HG03175 (cell line): ENCODE results near the gene ACOT7.
A peak's percentile ranks its signal among the peaks of the same experiment; 100 is the strongest.

ENCODE experiments used
- ATAC-seq: cut with Tn5 transposase; IDR thresholded peaks from one replicate; pipeline ENCODE4 v1.9.1; 2021; ENCODE audit warnings: mild to moderate bottlenecking, moderate library complexity; ENCODE audit not compliant: unreplicated experiment

Gene ACOT7

GRCh38 chr1:6273380-6273891 lies 120.1 kb downstream of the ACOT7 start:
- ATAC-seq = no peak

- no peak for ATAC-seq
Measured at GRCh38 chr1:6272868-6273267, 120.7 kb downstream of the ACOT7 start.

- no peak for ATAC-seq
Measured at GRCh38 chr1:6272452-6272851, 121.1 kb downstream of the ACOT7 start.

- no peak for ATAC-seq
Measured at GRCh38 chr1:6271554-6271953, 122.0 kb downstream of the ACOT7 start.

GRCh38 chr1:6271006-6271405 lies 122.6 kb downstream of the ACOT7 start:
- no peak for ATAC-seq

GRCh38 chr1:6270401-6270800 lies 123.2 kb downstream of the ACOT7 start:
- no peak for ATAC-seq

GRCh38 chr1:6269720-6270400 lies 123.7 kb downstream of the ACOT7 start:
- no peak for ATAC-seq

- no peak for ATAC-seq
Measured at GRCh38 chr1:6269296-6269695, 124.3 kb downstream of the ACOT7 start.

- ATAC-seq = no peak
Measured at GRCh38 chr1:6268415-6268814, 125.2 kb downstream of the ACOT7 start.

- ATAC-seq = no peak
Measured at GRCh38 chr1:6267686-6268322, 125.8 kb downstream of the ACOT7 start.

GRCh38 chr1:6266641-6267040 lies 126.9 kb downstream of the ACOT7 start:
- ATAC-seq = no peak

- no peak for ATAC-seq
Measured at GRCh38 chr1:6265151-6265550, 128.4 kb downstream of the ACOT7 start.

- ATAC-seq = no peak
Measured at GRCh38 chr1:6263716-6264115, 129.9 kb downstream of the ACOT7 start.

- no peak for ATAC-seq
Measured at GRCh38 chr1:6262555-6263420, 130.8 kb downstream of the ACOT7 start.

- ATAC-seq = no peak
Measured at GRCh38 chr1:6261615-6261995, 132.0 kb downstream of the ACOT7 start.

- ATAC-seq = no peak
Measured at GRCh38 chr1:6260961-6261614, 132.5 kb downstream of the ACOT7 start, which contains the start of gene GPR153. TSS of gene GPR153 (minus strand) at chr1:6261098. CDS start at chr1:6254905, 6,193 bp downstream.

- no peak for ATAC-seq
Measured at GRCh38 chr1:6260433-6260934, 133.1 kb downstream of the ACOT7 start.

GRCh38 chr1:6259491-6260362 lies 133.8 kb downstream of the ACOT7 start:
- peak; percentile 65 for ATAC-seq

GRCh38 chr1:6258675-6259074 lies 134.9 kb downstream of the ACOT7 start:
- no peak for ATAC-seq

GRCh38 chr1:6257541-6258069 lies 136.0 kb downstream of the ACOT7 start:
- no peak for ATAC-seq
